ENCODE data around the gene GPR152. TPM values are rescaled to one million over a fixed set of nuclear protein-coding genes. Genes with fewer than 3 reads are reported as not detected.

GPR152 gene
- total RNA-seq, 4 donors from 2014 or later: 0.34 TPM; not detected in 3

DNA sequence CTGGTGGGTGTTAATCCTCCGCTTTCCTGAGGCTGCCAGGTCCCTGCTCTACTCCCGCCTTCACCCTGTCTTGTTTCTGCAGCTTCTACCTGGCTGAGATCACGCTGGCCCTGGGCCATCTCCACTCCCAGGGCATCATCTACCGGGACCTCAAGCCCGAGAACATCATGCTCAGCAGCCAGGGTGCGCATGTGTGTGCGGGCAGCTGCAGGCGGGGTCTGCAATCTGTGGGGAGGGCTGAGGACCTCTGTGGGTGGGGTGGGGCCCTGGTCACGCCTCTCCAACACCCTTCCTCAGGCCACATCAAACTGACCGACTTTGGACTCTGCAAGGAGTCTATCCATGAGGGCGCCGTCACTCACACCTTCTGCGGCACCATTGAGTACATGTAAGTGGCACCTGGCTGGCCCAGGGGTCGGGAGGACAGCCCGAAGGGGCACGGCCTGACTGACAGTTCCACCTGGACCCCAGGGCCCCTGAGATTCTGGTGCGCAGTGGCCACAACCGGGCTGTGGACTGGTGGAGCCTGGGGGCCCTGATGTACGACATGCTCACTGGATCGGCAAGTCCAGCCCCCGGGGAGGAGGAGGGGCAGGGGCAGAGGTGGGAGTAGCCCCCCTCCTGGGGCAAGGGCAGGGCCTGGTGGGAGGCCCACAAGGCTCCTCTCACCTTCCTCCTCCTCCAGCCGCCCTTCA is 19.7 kb downstream of the GPR152 start:
- Histone ChIP-seq H3K27me3 (no peaks in the 10 kb centered on the region), H3K36me3 (peaks cover 57% of the 10 kb centered on the region), H3K4me3 (no peak overlapping the region), H3K4me1 (peaks cover 43% of the 10 kb centered on the region), H3K9me3 (no peaks in the 10 kb centered on the region), H3K27ac (no peak overlapping the region)
- no peak for DNase-seq (ENCODE audit: low spot score in 2 of 2)
- TF ChIP-seq, protein P1, sequence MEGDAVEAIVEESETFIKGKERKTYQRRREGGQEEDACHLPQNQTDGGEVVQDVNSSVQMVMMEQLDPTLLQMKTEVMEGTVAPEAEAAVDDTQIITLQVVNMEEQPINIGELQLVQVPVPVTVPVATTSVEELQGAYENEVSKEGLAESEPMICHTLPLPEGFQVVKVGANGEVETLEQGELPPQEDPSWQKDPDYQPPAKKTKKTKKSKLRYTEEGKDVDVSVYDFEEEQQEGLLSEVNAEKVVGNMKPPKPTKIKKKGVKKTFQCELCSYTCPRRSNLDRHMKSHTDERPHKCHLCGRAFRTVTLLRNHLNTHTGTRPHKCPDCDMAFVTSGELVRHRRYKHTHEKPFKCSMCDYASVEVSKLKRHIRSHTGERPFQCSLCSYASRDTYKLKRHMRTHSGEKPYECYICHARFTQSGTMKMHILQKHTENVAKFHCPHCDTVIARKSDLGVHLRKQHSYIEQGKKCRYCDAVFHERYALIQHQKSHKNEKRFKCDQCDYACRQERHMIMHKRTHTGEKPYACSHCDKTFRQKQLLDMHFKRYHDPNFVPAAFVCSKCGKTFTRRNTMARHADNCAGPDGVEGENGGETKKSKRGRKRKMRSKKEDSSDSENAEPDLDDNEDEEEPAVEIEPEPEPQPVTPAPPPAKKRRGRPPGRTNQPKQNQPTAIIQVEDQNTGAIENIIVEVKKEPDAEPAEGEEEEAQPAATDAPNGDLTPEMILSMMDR (IDR thresholded peaks at IDR 0.05): no peak
- TF ChIP-seq EP300 (IDR thresholded peaks at IDR 0.05) (no peak), POLR2A (IDR thresholded peaks at IDR 0.05) (no peak), POLR2AphosphoS5 (IDR thresholded peaks at IDR 0.05) (no peak)
- WGBS: 95% methylated on average over 13 of the region's 22 CpGs

- Histone ChIP-seq H3K4me3 (no peak overlapping the region), H3K9me3 (no peaks in the 10 kb centered on the region), H3K27ac (no peak overlapping the region), H3K36me3 (peaks cover 52% of the 10 kb centered on the region), H3K27me3 (no peaks in the 10 kb centered on the region), H3K4me1 (peaks cover 50% of the 10 kb centered on the region)
- TF ChIP-seq POLR2A (IDR thresholded peaks at IDR 0.05) (no peak), POLR2AphosphoS5 (IDR thresholded peaks at IDR 0.05) (no peak)
- TF ChIP-seq, protein P1 (IDR thresholded peaks at IDR 0.05): no peak
- 86% methylated on average over 22 of the region's 24 CpGs for WGBS
- DNase-seq (ENCODE audit: low spot score in 2 of 2): no peak
Observed at GRCh38 chr11:67431346-67432249, 20.9 kb downstream of the GPR152 start.

DNA sequence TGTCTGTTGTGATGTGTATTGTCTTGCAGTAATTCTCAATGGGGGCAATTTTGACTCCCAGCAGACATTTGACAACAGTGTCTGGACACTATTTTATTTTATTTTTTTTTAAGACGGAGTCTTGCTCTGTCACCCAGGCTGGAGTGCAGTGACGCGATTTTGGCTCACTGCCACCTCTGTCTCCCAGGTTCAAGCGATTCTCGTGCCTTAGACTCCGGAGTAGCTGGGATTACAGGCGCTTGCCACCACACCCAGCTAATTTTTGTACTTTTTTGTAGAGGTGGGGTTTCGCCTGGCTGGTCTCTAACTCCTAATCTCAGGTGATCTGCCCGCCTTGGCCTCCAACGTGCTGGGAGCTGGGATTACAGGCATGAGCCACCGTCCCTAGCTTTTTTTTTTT is 22.8 kb downstream of the GPR152 start:
- no peak for DNase-seq (ENCODE audit: low spot score in 2 of 2)
- Histone ChIP-seq H3K9me3 (no peaks in the 10 kb centered on the region), H3K36me3 (peaks cover 37% of the 10 kb centered on the region), H3K27me3 (no peaks in the 10 kb centered on the region), H3K4me3 (peak overlapping the region; percentile 95), H3K27ac (peak overlapping the region; percentile 96), H3K4me1 (peaks cover 36% of the 10 kb centered on the region)
- 53% methylated on average over 11 of the region's 11 CpGs for WGBS
- no peak for TF ChIP-seq POLR2AphosphoS5 (IDR thresholded peaks at IDR 0.05)
- no peak for TF ChIP-seq POLR2A (IDR thresholded peaks at IDR 0.05)
- TF ChIP-seq, protein P1 (IDR thresholded peaks at IDR 0.05): no peak
- no peak for TF ChIP-seq EP300 (IDR thresholded peaks at IDR 0.05)

DNA sequence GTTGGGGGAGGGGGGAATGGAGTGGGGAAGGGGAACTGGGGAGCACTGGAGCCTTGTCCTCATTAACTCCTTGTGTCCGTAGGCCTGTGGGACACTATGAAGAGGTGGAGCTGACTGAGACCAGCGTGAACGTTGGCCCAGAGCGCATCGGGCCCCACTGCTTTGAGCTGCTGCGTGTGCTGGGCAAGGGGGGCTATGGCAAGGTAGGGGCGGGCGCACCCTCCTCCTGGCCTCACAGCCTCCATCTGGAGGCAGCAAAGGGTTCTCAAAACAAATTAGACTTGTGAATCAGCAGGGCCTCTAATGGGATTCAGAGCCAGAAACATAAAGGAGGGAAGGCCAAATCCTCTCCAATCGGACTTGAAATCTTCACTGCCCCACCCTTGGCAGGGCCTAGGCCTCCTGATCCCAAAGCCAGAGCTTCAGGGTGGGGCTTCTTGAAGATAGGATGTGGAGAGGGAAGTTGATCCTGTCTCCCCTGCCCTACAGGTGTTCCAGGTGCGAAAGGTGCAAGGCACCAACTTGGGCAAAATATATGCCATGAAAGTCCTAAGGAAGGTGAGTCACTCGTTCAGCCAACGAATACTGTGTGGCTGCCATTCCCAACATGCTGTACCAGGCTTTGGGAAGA is 23.4 kb downstream of the GPR152 start:
- Histone ChIP-seq H3K9me3 (no peaks in the 10 kb centered on the region), H3K36me3 (peaks cover 32% of the 10 kb centered on the region), H3K27ac (peak overlapping the region; percentile 96), H3K4me3 (peak overlapping the region; percentile 95), H3K4me1 (peaks cover 35% of the 10 kb centered on the region), H3K27me3 (no peaks in the 10 kb centered on the region)
- no peak for DNase-seq (ENCODE audit: low spot score in 2 of 2)
- TF ChIP-seq, protein P1 (IDR thresholded peaks at IDR 0.05): no peak
- TF ChIP-seq POLR2AphosphoS5 (IDR thresholded peaks at IDR 0.05): peak in 1 of 3 donors; percentile 33
- WGBS: 58% methylated on average over 5 of the region's 12 CpGs

Measured in suprapubic skin (tissue), 4 donors.